Measurements from ENCODE around the gene TMED10.

TMED10 gene

DNA sequence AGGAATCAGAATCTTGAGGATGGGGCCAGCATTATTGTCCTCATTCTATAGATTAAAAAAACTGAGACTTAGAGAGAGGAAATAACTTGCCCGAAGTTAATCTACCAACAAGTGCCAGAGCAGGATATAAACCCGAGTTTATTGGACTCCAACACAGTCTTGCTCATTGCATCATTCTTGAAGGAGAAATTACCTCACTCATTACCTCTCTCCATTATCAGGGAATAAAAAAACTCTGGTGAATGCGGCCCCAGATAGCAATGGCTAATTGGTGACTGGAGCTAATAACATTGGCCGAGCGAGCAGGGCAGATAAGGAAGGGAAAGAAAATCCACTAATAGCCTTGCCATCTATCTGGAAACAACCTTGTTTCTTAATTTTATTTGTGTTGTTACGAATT is 24.7 kb upstream of the TMED10 start:
- TF ChIP-seq, protein P1, sequence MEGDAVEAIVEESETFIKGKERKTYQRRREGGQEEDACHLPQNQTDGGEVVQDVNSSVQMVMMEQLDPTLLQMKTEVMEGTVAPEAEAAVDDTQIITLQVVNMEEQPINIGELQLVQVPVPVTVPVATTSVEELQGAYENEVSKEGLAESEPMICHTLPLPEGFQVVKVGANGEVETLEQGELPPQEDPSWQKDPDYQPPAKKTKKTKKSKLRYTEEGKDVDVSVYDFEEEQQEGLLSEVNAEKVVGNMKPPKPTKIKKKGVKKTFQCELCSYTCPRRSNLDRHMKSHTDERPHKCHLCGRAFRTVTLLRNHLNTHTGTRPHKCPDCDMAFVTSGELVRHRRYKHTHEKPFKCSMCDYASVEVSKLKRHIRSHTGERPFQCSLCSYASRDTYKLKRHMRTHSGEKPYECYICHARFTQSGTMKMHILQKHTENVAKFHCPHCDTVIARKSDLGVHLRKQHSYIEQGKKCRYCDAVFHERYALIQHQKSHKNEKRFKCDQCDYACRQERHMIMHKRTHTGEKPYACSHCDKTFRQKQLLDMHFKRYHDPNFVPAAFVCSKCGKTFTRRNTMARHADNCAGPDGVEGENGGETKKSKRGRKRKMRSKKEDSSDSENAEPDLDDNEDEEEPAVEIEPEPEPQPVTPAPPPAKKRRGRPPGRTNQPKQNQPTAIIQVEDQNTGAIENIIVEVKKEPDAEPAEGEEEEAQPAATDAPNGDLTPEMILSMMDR (IDR thresholded peaks at IDR 0.05), result no peak
- H3K4me1 ChIP-seq (ENCODE audit: control insufficient read depth in 1 of 2, insufficient read depth in 1 of 2, low read depth in 1 of 2, low read length in 1 of 2), result peaks cover 18 to 21% of the 10 kb centered on the region in 2 experiments
- H3K27me3 ChIP-seq, result no peaks in the 10 kb centered on the region
- no peak overlapping the region for H3K27ac ChIP-seq
- no peaks in the 10 kb centered on the region for H3K36me3 ChIP-seq
- no peaks in the 10 kb centered on the region for H3K9me3 ChIP-seq
- H3K4me3 ChIP-seq (ENCODE audit: low read depth in 1 of 2, low read length in 1 of 2), result no peak overlapping the region

DNA sequence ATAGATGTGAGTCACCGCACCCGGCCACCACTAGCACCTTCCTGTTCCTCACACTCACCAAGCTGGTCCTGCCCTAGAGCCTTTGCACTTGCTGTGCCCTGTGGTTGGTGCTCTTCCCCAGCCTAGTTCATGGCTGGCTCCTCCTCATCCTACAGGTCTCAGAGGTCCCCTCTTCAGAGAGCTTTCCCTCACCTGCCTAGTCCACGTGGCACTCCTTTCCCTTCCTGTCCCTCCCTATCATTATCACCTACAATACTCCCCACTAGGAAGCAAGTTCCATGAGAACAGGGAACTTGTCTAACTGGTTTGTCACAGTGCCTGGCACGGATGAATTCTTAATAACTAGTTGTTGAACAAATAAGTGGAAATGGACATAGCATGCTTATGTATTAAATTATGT is 24.0 kb upstream of the TMED10 start:
- Histone ChIP-seq H3K36me3 (no peaks in the 10 kb centered on the region), H3K27ac (no peak overlapping the region), H3K4me3 (ENCODE audit: low read depth in 1 of 2, low read length in 1 of 2) (no peak overlapping the region), H3K9me3 (no peaks in the 10 kb centered on the region), H3K27me3 (no peaks in the 10 kb centered on the region), H3K4me1 (ENCODE audit: control insufficient read depth in 1 of 2, insufficient read depth in 1 of 2, low read depth in 1 of 2, low read length in 1 of 2) (peaks cover 13 to 16% of the 10 kb centered on the region in 2 experiments)
- TF ChIP-seq, protein P1 (IDR thresholded peaks at IDR 0.05), result no peak

DNA sequence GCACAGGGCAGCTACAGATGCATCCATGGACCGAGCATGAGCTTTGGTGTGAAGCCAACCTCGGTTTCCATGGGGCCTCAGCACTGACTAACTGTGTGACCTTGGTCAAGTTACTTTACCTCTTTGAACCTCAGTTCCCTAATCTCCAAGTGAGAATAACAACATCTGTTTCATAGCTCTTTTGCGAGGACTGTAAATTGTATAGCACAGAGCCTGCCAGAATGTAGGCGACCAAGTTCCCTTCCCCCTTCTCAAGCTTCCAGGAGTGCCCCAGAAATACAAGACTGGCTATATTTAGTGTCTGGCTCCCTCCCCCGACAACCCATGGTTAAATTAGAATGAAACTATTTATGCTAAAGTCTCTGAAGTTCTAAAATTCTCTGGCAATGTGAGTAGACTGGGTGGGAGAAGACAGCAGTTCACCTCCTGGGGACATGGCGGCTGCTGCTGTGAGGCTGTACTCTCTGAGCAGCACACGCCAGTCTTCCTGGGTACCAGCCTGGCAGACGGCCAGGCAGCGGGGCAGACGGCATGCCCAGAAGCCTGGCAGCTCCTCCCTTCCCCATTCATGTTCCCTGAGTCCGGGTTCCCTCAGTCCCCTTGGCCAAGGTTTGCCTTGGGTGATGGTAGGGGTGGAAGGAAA is 22.0 kb upstream of the TMED10 start:
- H3K27me3 ChIP-seq, result no peaks in the 10 kb centered on the region
- no peaks in the 10 kb centered on the region for H3K36me3 ChIP-seq
- H3K27ac ChIP-seq, result no peak overlapping the region
- peaks cover 10 to 11% of the 10 kb centered on the region in 2 experiments for H3K4me1 ChIP-seq (ENCODE audit: control insufficient read depth in 1 of 2, insufficient read depth in 1 of 2, low read depth in 1 of 2, low read length in 1 of 2)
- TF ChIP-seq, protein P1 (IDR thresholded peaks at IDR 0.05), result no peak
- H3K9me3 ChIP-seq, result no peaks in the 10 kb centered on the region
- no peak overlapping the region for H3K4me3 ChIP-seq (ENCODE audit: low read depth in 1 of 2, low read length in 1 of 2)

DNA sequence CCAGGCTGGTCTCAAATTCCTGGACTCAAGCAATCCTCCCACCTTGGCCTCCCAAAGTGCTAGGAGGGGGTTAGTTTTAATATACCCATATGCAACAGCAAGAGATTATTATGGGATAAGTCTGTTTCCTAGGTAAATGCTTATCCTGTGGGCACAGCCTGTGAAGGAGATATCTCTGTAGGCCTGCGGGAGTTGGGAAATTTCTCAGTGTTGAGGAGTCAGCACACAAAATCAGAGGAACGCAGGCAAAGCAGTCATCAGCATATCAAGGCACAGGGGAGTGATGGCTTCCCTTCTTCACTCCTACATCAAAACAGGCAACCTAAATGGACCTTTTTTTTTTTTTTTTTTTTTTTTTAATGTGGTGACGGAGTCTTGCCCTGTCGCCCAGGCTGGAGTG is 20.9 kb upstream of the TMED10 start:
- TF ChIP-seq, protein P1 (IDR thresholded peaks at IDR 0.05), result no peak
- Histone ChIP-seq H3K36me3 (no peaks in the 10 kb centered on the region), H3K9me3 (no peaks in the 10 kb centered on the region), H3K27ac (no peak overlapping the region), H3K4me1 (ENCODE audit: control insufficient read depth in 1 of 2, insufficient read depth in 1 of 2, low read depth in 1 of 2, low read length in 1 of 2) (peaks cover 10 to 11% of the 10 kb centered on the region in 2 experiments), H3K4me3 (ENCODE audit: low read depth in 1 of 2, low read length in 1 of 2) (no peak overlapping the region), H3K27me3 (no peaks in the 10 kb centered on the region)

DNA sequence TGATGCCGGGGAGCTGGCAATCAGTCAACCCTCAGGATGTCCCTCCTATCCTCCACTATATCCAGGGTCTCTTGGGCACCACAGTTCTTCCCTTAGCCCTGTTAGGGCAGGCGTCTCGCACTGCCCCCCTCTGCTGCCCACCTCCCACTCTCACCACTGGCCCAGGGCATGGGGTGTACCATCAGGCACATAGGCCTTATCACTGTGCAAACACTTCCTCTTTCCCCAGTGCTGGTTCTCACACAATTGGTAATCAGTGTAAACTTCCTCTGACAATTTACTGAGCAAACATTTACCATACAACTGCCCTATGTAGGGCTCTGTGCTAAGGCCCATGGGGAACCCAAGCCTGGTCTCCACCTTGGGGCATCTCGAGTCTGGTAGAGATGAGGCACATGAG is 20.1 kb upstream of the TMED10 start:
- Histone ChIP-seq H3K27ac (peak overlapping the region; percentile 76), H3K4me1 (ENCODE audit: control insufficient read depth in 1 of 2, insufficient read depth in 1 of 2, low read depth in 1 of 2, low read length in 1 of 2) (peaks cover 10 to 11% of the 10 kb centered on the region in 2 experiments), H3K9me3 (no peaks in the 10 kb centered on the region), H3K4me3 (ENCODE audit: low read depth in 1 of 2, low read length in 1 of 2) (no peak overlapping the region), H3K27me3 (no peaks in the 10 kb centered on the region), H3K36me3 (no peaks in the 10 kb centered on the region)
- TF ChIP-seq, protein P1 (IDR thresholded peaks at IDR 0.05), result no peak
